ENCODE measurements around the gene NEURL3.

The NEURL3 gene

GRCh38 chr2:96510931-96511595 is 5.9 kb upstream of the NEURL3 start:
- TF ChIP-seq POLR2AphosphoS5 (IDR thresholded peaks at IDR 0.05; ENCODE audit: low read depth, low read length) (no peak), SIN3A (IDR thresholded peaks at IDR 0.05; ENCODE audit: borderline replicate concordance, insufficient read depth, low read length) (no peak)

GRCh38 chr2:96509847-96510230 is 4.7 kb upstream of the NEURL3 start:
- TF ChIP-seq REST (IDR thresholded peaks at IDR 0.05; ENCODE audit: insufficient read depth in 1 of 2, low read depth in 2 of 2, low read length in 2 of 2) (no peak), POLR2AphosphoS5 (IDR thresholded peaks at IDR 0.05; ENCODE audit: low read depth, low read length) (no peak), TAF1 (IDR thresholded peaks at IDR 0.05; ENCODE audit: borderline replicate concordance, insufficient read depth, low read length) (no peak), SIN3A (IDR thresholded peaks at IDR 0.05; ENCODE audit: borderline replicate concordance, insufficient read depth, low read length) (no peak), FOXP2 (optimal IDR thresholded peaks at IDR 0.05; ENCODE audit: borderline replicate concordance, extremely low read depth, extremely low read length, insufficient read depth) (no peak)

- peak; percentile 78 for TF ChIP-seq FOXP2 (optimal IDR thresholded peaks at IDR 0.05; ENCODE audit: borderline replicate concordance, extremely low read depth, extremely low read length, insufficient read depth)
- no peak for TF ChIP-seq TAF1 (IDR thresholded peaks at IDR 0.05; ENCODE audit: borderline replicate concordance, insufficient read depth, low read length)
Observed at GRCh38 chr2:96509114-96509846, 4.1 kb upstream of the NEURL3 start.

- TF ChIP-seq TAF1 (IDR thresholded peaks at IDR 0.05; ENCODE audit: borderline replicate concordance, insufficient read depth, low read length) (no peak), REST (IDR thresholded peaks at IDR 0.05; ENCODE audit: insufficient read depth in 1 of 2, low read depth in 2 of 2, low read length in 2 of 2) (no peak), POLR2AphosphoS5 (IDR thresholded peaks at IDR 0.05; ENCODE audit: low read depth, low read length) (no peak), SIN3A (IDR thresholded peaks at IDR 0.05; ENCODE audit: borderline replicate concordance, insufficient read depth, low read length) (no peak), FOXP2 (optimal IDR thresholded peaks at IDR 0.05; ENCODE audit: borderline replicate concordance, extremely low read depth, extremely low read length, insufficient read depth) (no peak)
Observed at GRCh38 chr2:96508521-96509113, 3.5 kb upstream of the NEURL3 start.

- TF ChIP-seq POLR2AphosphoS5 (IDR thresholded peaks at IDR 0.05; ENCODE audit: low read depth, low read length) (no peak), FOXP2 (optimal IDR thresholded peaks at IDR 0.05; ENCODE audit: borderline replicate concordance, extremely low read depth, extremely low read length, insufficient read depth) (no peak), TAF1 (IDR thresholded peaks at IDR 0.05; ENCODE audit: borderline replicate concordance, insufficient read depth, low read length) (no peak), REST (IDR thresholded peaks at IDR 0.05; ENCODE audit: insufficient read depth in 1 of 2, low read depth in 2 of 2, low read length in 2 of 2) (no peak), SIN3A (IDR thresholded peaks at IDR 0.05; ENCODE audit: borderline replicate concordance, insufficient read depth, low read length) (no peak)
Observed at GRCh38 chr2:96507957-96508520, 2.9 kb upstream of the NEURL3 start.

- TF ChIP-seq TAF1 (IDR thresholded peaks at IDR 0.05; ENCODE audit: borderline replicate concordance, insufficient read depth, low read length) (no peak), SIN3A (IDR thresholded peaks at IDR 0.05; ENCODE audit: borderline replicate concordance, insufficient read depth, low read length) (no peak), REST (IDR thresholded peaks at IDR 0.05; ENCODE audit: insufficient read depth in 1 of 2, low read depth in 2 of 2, low read length in 2 of 2) (no peak), POLR2AphosphoS5 (IDR thresholded peaks at IDR 0.05; ENCODE audit: low read depth, low read length) (no peak), FOXP2 (optimal IDR thresholded peaks at IDR 0.05; ENCODE audit: borderline replicate concordance, extremely low read depth, extremely low read length, insufficient read depth) (no peak)
Observed at GRCh38 chr2:96506907-96507240, 1.7 kb upstream of the NEURL3 start.

All from PFSK-1 (cell line).